ENCODE results near the gene SEL1L3.

GRCh38 chr4:25844961-25845712 is 17.7 kb downstream of the SEL1L3 start:
- TF ChIP-seq EZH2 (IDR thresholded peaks at IDR 0.05; ENCODE audit: insufficient read depth, low read length) = no peak
- TF ChIP-seq, protein P1, sequence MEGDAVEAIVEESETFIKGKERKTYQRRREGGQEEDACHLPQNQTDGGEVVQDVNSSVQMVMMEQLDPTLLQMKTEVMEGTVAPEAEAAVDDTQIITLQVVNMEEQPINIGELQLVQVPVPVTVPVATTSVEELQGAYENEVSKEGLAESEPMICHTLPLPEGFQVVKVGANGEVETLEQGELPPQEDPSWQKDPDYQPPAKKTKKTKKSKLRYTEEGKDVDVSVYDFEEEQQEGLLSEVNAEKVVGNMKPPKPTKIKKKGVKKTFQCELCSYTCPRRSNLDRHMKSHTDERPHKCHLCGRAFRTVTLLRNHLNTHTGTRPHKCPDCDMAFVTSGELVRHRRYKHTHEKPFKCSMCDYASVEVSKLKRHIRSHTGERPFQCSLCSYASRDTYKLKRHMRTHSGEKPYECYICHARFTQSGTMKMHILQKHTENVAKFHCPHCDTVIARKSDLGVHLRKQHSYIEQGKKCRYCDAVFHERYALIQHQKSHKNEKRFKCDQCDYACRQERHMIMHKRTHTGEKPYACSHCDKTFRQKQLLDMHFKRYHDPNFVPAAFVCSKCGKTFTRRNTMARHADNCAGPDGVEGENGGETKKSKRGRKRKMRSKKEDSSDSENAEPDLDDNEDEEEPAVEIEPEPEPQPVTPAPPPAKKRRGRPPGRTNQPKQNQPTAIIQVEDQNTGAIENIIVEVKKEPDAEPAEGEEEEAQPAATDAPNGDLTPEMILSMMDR (IDR thresholded peaks at IDR 0.05; ENCODE audit: insufficient read depth, low read depth, low read length) = no peak

Data from astrocyte (in vitro differentiated cells and primary cell).